ENCODE measurements around the gene TTC33.
"Not testable (repeated sequence)": the region's sequence is repeated elsewhere in the genome, so short reads cannot be mapped to it uniquely, and the experiment has no call there.

TTC33 gene

DNA sequence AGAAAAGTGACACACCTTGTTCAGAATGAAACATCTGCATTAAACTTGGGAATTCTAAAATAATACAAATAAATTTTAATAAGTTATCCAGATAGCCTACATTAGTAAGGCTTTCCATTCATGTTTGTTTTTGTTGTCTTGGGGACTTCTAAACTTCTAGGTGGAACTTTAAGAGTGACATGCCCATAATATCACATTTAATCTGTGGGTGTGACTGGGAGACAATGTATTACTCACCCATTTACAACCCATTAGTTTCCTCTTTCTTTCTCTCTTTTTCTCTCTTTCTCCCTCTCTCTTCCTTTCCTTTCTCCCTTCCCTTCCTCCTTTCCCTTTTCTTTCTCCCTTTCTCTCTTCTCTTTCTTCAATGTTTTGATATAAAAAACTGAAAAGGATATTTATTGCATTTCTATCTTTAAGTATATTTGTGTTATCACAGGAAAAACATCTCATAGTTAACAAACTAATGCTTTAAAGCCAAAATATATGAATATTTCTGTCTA, 88.5 kb downstream of the TTC33 start:
- H3K27ac ChIP-seq: no peak overlapping the region
- TF ChIP-seq CTCF (conservative IDR thresholded peaks at IDR 0.05) (no peak), ZFX (IDR thresholded peaks at IDR 0.05) (no peak)

GRCh38 chr5:40666657-40667056, 89.1 kb downstream of the TTC33 start:
- no peak overlapping the region for H3K27ac ChIP-seq
- TF ChIP-seq ZFX (IDR thresholded peaks at IDR 0.05): no peak
- no peak for TF ChIP-seq CTCF (conservative IDR thresholded peaks at IDR 0.05)

DNA sequence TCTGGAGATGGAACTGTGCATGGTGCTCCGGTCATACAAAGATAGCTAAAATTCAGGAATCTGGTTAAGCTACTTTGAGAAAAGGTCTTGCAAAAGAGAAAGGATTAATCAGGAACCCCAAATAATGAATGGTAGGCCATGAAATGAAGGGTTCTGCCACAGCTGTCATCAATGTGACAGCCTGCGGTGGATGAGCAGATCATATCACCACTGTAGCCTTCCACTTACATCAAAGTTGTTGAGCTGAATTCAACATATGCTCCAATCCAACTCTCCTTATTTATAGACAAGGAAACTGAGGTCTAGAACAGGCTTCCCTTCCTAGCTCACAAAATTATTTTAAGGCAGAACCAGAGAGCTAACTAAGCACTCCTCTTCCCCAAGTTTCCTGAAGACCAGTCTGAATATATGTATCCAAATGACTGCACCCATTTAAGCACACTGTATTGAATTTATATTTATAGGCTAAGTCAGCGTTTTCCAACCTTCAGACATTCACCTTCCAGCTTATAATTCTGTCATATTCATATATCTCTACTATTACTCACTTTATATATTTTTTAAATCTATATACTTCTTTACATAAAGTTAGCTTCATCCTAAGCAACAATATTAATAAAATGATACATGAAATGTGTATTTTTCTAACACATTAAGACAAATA, 90.0 kb downstream of the TTC33 start:
- no peak for TF ChIP-seq CTCF (conservative IDR thresholded peaks at IDR 0.05)
- TF ChIP-seq ZFX (IDR thresholded peaks at IDR 0.05): no peak
- H3K27ac ChIP-seq: no peak overlapping the region

DNA sequence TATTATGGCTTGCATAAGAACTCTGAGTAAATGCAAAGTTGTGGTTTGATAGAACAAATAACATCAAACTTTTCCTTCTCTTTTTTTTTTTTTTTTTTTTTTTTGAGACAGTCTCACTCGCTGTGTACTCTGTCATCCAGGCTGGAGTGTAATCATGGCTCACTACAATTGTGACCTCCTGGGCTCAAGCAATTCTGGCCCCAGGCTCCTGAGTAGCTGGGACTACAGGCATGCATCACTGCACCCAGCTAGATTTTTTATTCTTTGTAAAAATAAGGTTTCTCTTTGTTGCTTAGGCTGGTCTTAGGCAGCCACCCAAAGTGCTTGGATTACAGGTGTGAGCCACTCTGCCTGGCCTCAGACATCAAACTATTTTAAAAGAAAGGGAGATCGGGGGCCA, 95.0 kb downstream of the TTC33 start:
- H3K27ac ChIP-seq: no peak overlapping the region
- TF ChIP-seq CTCF (conservative IDR thresholded peaks at IDR 0.05) (no peak), ZFX (IDR thresholded peaks at IDR 0.05) (no peak)

DNA sequence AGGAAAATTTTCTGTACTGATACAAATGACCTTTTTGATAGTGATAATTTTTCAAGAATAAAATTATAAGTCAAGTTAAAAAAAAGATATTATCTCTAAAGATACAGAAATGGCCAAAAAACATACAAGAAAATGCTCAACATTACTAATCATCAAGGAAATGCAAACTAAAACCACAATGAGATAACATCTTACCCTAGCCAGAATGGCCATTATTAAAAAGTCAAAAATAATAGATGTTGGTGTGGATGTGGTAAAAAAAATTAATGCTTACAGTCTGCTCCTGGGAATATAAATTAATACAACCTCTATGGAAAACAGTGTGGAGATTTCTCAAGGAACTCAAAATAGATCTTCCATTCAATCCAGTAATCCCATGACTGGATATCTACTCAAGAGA, 99.0 kb downstream of the TTC33 start:
- no peak overlapping the region for H3K27ac ChIP-seq
- TF ChIP-seq ZFX (IDR thresholded peaks at IDR 0.05) (no peak), CTCF (conservative IDR thresholded peaks at IDR 0.05) (no peak)

- H3K27ac ChIP-seq: not testable (repeated sequence)
These were observed 99.7 kb downstream of the TTC33 start for GRCh38 chr5:40656091-40656490.

DNA sequence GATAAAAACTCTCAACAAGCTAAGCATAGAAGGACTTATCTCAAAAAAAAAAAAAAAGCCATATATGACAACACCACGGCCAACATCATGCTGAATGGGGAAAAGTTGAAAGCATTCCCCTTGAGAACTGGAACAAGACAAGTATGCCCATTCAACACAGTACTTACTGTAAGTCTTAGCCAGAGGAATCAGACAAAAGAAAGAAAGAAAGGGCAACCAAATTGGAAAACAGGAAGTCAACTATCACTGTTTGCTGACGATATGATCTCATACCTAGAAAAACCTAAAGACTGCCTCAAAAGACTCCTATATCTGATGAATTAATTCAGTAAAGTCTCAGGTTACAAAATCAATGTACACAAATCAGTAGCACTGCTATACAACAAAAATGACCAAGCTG, 100.6 kb downstream of the TTC33 start:
- no peak for TF ChIP-seq CTCF (conservative IDR thresholded peaks at IDR 0.05)
- TF ChIP-seq ZFX (IDR thresholded peaks at IDR 0.05): no peak
- H3K27ac ChIP-seq: no peak overlapping the region

- no peak for TF ChIP-seq ZFX (IDR thresholded peaks at IDR 0.05)
- no peak for TF ChIP-seq CTCF (conservative IDR thresholded peaks at IDR 0.05)
- no peak overlapping the region for H3K27ac ChIP-seq
These were observed 101.3 kb downstream of the TTC33 start for GRCh38 chr5:40654377-40654991.

Measured in C4-2B (cell line).